OCI-LY7 (cell line): ENCODE data around the gene CNOT4. TPM values are rescaled to one million over a fixed set of nuclear protein-coding genes. Genes with fewer than 3 reads are reported as not detected.

Experiments used
- BruUV-seq: library from RNA; stranded (reverse); fragments of 400-500 nt; replicated peaks from 2 replicates; lab custom pipeline; 2021; lab: Mats Ljungman, UMichigan
- CTCF ChIA-PET: fragments of 300-600 bp; sonication (Branson Sonifier 250); formaldehyde crosslinking; loops from one replicate; lab custom pipeline; 2022; ENCODE audit warnings: antibody characterized with exemption; ENCODE audit not compliant: unreplicated experiment; lab: Charles Lee
- POLR2A ChIA-PET: fragments of 300-600 bp; sonication (Branson Sonifier 250); formaldehyde crosslinking; loops from one replicate; lab custom pipeline; 2022; ENCODE audit warnings: antibody characterized with exemption; lab: Charles Lee
- DNase-seq: peaks from one replicate; pipeline ENCODE4 v3.0.0-alpha.2; 2015; ENCODE audit warnings: low spot score
- H2AFZ ChIP-seq: fragments of 200-600 bp; sonication (generic), shearing (Covaris generic); 2 replicates; pipeline ENCODE4 v1.6.1; 2014; ENCODE audit warnings: mild to moderate bottlenecking, antibody characterized with exemption, low read length, moderate library complexity
- H3K27ac ChIP-seq: fragments of 200-600 bp; sonication (generic); 2 replicates; pipeline ENCODE4 v1.5.1; 2014; ENCODE audit warnings: mixed run types, low read depth, mild to moderate bottlenecking, moderate library complexity, low read length, inconsistent platforms; ENCODE audit not compliant: poor library complexity, severe bottlenecking
- H3K36me3 ChIP-seq: fragments of 200-600 bp; sonication (generic); 2 replicates; pipeline ENCODE4 v1.6.1; 2014; ENCODE audit warnings: mild to moderate bottlenecking, antibody characterized with exemption, low read length, moderate library complexity, mixed read lengths; ENCODE audit not compliant: insufficient read depth
- H3K4me1 ChIP-seq: fragments of 200-600 bp; sonication (generic); 2 replicates; pipeline ENCODE4 v1.5.1; 2014; ENCODE audit warnings: mild to moderate bottlenecking, low read length; ENCODE audit not compliant: insufficient read depth, poor library complexity, severe bottlenecking
- H3K4me2 ChIP-seq: fragments of 200-600 bp; sonication (generic); 2 replicates; pipeline ENCODE4 v1.6.1; 2014; ENCODE audit warnings: mild to moderate bottlenecking, low read length
- H3K4me3 ChIP-seq: fragments of 200-600 bp; sonication (generic); 2 replicates; pipeline ENCODE4 v1.5.1; 2014; ENCODE audit warnings: mild to moderate bottlenecking, low read depth, low read length; ENCODE audit not compliant: poor library complexity, severe bottlenecking
- H3K79me2 ChIP-seq: fragments of 200-600 bp; sonication (generic); 2 replicates; pipeline ENCODE4 v1.6.1; 2016; ENCODE audit warnings: low read depth, mild to moderate bottlenecking, low read length, moderate library complexity, mixed read lengths; ENCODE audit not compliant: insufficient read depth
- H3K9me2 ChIP-seq: fragments of 200-600 bp; sonication (generic); 2 replicates; pipeline ENCODE4 v1.6.1; 2016; ENCODE audit warnings: mild to moderate bottlenecking, low read length, mixed read lengths; ENCODE audit not compliant: insufficient read depth
- H3K9me3 ChIP-seq: fragments of 200-600 bp; sonication (generic); 2 replicates; pipeline ENCODE4 v1.6.1; 2014; ENCODE audit warnings: mild to moderate bottlenecking, mixed run types, low read length, mixed read lengths
- H4K20me1 ChIP-seq: fragments of 200-600 bp; sonication (generic); 2 replicates; pipeline ENCODE4 v1.6.1; 2014; ENCODE audit warnings: mild to moderate bottlenecking, antibody characterized with exemption, low read length, moderate library complexity, mixed read lengths; ENCODE audit not compliant: insufficient read depth
- CTCF ChIP-seq: fragments of 200-600 bp; sonication (generic); conservative IDR thresholded peaks from 2 replicates; pipeline ENCODE4 v1.5.1; 2014; ENCODE audit warnings: mild to moderate bottlenecking, antibody characterized with exemption, low read length, moderate library complexity, mixed read lengths
- EZH2phosphoT487 ChIP-seq: fragments of 200-600 bp; sonication (generic); IDR thresholded peaks from 2 replicates; pipeline ENCODE4 v1.6.1; 2018; ENCODE audit warnings: low read depth, borderline replicate concordance, mild to moderate bottlenecking, mixed run types, antibody characterized with exemption, low read length, moderate library complexity, mixed read lengths
- intact Hi-C: fragments of 100-400 bp; cut with micrococcal nuclease; formaldehyde crosslinking; loops from one replicate; pipeline ENCODE4 v1.10.0; 2022; ENCODE audit not compliant: unreplicated experiment
- total RNA-seq, 2 experiments: library from RNA; depleted of rRNA in 1 of 2; stranded (reverse); fragments of >200 nt in 1 of 2; shearing (Covaris generic) in 1 of 2; gene quantifications; 2 replicates each; pipeline ENCODE4 v1.2.3, GENCODE V29; 2014 to 2022

The CNOT4 gene
- total RNA-seq, 2 experiments from 2014 or later, result 18.7 to 21.9 TPM

- Histone ChIP-seq H3K9me3 (no peaks in the 10 kb centered on the region), H3K4me1 (no peaks in the 10 kb centered on the region), H2AFZ (no peak overlapping the region), H3K27ac (no peak overlapping the region), H3K36me3 (peaks cover 17% of the 10 kb centered on the region; the same call in 1 of the 2 replicates), H3K4me2 (no peak overlapping the region), H4K20me1 (no peaks in the 10 kb centered on the region), H3K79me2 (no peaks in the 10 kb centered on the region), H3K9me2 (no peaks in the 10 kb centered on the region), H3K4me3 (no peak overlapping the region)
- intact Hi-C loops, result no loop called here
- no peak for TF ChIP-seq CTCF
- no peak for TF ChIP-seq EZH2phosphoT487
- no TSS peak for BruUV-seq
- no peak for DNase-seq
- ChIA-PET POLR2A (interaction anchor here (0.8 kb wide), 1 partner anchor 10 kb away, joined by 3 read pairs; no protein-coding TSS in a partner anchor), CTCF (no interaction called here)
Observed at GRCh38 chr7:135366843-135367508, 142.9 kb downstream of the CNOT4 start.

GRCh38 chr7:135365721-135366120 is 144.2 kb downstream of the CNOT4 start:
- H3K9me2 ChIP-seq, result no peaks in the 10 kb centered on the region
- H3K36me3 ChIP-seq, result peaks cover 24% of the 10 kb centered on the region; the same call in 1 of the 2 replicates
- POLR2A ChIA-PET, result no interaction called here
- intact Hi-C loops, result no loop called here
- no peak overlapping the region for H2AFZ ChIP-seq
- no peak overlapping the region for H3K4me2 ChIP-seq
- H3K4me1 ChIP-seq, result no peaks in the 10 kb centered on the region
- no peak for DNase-seq
- no peak for TF ChIP-seq EZH2phosphoT487
- no peak for TF ChIP-seq CTCF
- no peaks in the 10 kb centered on the region for H3K79me2 ChIP-seq
- H3K4me3 ChIP-seq, result no peak overlapping the region
- no peaks in the 10 kb centered on the region for H4K20me1 ChIP-seq
- no peak overlapping the region for H3K27ac ChIP-seq
- H3K9me3 ChIP-seq, result no peaks in the 10 kb centered on the region
- CTCF ChIA-PET, result no interaction called here
- BruUV-seq, result no TSS peak

GRCh38 chr7:135364206-135364605 is 145.7 kb downstream of the CNOT4 start:
- POLR2A ChIA-PET, result interaction anchor here (0.7 to 0.9 kb wide), 3 partner anchors 12 to 145 kb away, joined by 3 to 4 read pairs (median 3); no protein-coding TSS in a partner anchor
- BruUV-seq, result no TSS peak

More at GRCh38 chr7:135364206-135364605, 145.7 kb downstream of the CNOT4 start:
- Histone ChIP-seq H4K20me1 (no peaks in the 10 kb centered on the region), H2AFZ (no peak overlapping the region), H3K9me2 (no peaks in the 10 kb centered on the region), H3K9me3 (no peaks in the 10 kb centered on the region), H3K36me3 (peaks cover 24% of the 10 kb centered on the region; the same call in 1 of the 2 replicates), H3K4me2 (no peak overlapping the region), H3K79me2 (no peaks in the 10 kb centered on the region), H3K27ac (no peak overlapping the region), H3K4me1 (no peaks in the 10 kb centered on the region), H3K4me3 (no peak overlapping the region)
- CTCF ChIA-PET, result no interaction called here
- intact Hi-C loops, result no loop called here
- TF ChIP-seq EZH2phosphoT487 (no peak), CTCF (no peak)
- no peak for DNase-seq
